Activated T-cell treated with anti-CD3 and anti-CD28 coated beads, Interleukin-2, amount 50 U/mL, for 24 hours (primary cell): ENCODE results near the gene RASA3.
A peak's percentile ranks its signal among the peaks of the same experiment; 100 is the strongest.

Source experiments
- DNase-seq: peaks from one replicate; pipeline ENCODE4 v3.0.0-alpha.2; 2020
- H3K27ac Mint-ChIP-seq: 2 replicates; pipeline ENCODE4 v1.8.0; 2020; ENCODE audit warnings: mild to moderate bottlenecking, mixed read lengths
- H3K27me3 Mint-ChIP-seq: 2 replicates; pipeline ENCODE4 v1.8.0; 2020; ENCODE audit warnings: mixed read lengths
- H3K36me3 Mint-ChIP-seq: 2 replicates; pipeline ENCODE4 v1.8.0; 2020; ENCODE audit warnings: low read depth, mixed read lengths
- H3K4me1 Mint-ChIP-seq: 2 replicates; pipeline ENCODE4 v1.8.0; 2020; ENCODE audit warnings: low read depth, mixed read lengths
- H3K4me3 Mint-ChIP-seq: 2 replicates; pipeline ENCODE4 v1.8.0; 2020; ENCODE audit warnings: mild to moderate bottlenecking, moderate library complexity, mixed read lengths
- H3K9me3 Mint-ChIP-seq: 2 replicates; pipeline ENCODE4 v1.8.0; 2020; ENCODE audit warnings: mixed read lengths

The RASA3 gene

DNA sequence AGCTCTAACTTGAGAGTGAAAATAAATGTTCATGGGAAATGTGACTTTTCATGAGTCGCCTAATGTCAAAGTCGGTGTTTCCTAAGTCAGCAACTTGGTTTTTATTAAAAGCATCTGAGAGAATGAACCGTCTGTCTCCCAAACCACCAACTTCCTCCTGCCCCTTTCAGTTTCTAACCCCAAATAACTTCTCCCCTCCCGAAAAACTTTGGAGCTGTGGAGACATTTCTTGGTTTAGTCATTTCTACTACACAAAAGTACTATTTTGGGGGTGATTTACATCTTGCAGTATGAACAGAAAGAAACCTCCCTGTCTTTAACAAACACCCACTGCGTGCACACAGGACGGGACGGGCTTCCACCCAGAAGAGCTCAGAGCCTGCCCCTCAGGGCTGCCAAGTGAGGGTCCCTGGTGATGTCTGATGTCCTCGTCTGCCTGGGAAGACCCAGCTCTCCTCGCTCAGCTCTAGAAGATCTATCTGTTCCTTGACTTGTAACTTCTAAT, 65.0 kb downstream of the RASA3 start:
- Mint-ChIP-seq H3K4me3 (peak overlapping the region; percentile 69), H3K27ac (peak overlapping the region; percentile 97), H3K9me3 (peaks cover 2% of the 10 kb centered on the region), H3K27me3 (no peaks in the 10 kb centered on the region), H3K36me3 (peaks cover 42% of the 10 kb centered on the region), H3K4me1 (peaks cover 70% of the 10 kb centered on the region)
- DNase-seq, result peak; percentile 73

DNA sequence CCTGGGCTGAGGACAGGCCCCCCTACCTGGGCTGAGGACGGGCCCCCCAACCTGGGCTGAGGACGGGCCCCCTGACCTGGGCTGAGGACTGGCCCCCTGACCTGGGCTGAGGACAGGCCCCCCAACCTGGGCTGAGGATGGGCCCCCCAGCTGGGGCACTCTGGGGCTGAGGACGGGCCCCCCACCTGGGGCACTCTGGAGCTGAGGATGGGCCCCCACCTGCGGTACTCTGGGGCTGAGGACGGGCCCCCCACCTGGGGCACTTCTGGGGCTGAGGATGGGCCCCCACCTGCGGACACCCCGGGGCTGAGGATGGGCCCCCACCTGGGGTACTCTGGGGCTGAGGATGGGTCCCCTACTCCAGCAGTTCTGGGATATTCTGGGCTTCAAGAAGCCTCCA, 65.5 kb downstream of the RASA3 start:
- Mint-ChIP-seq H3K27me3 (no peaks in the 10 kb centered on the region), H3K9me3 (peaks cover 2% of the 10 kb centered on the region), H3K4me1 (peaks cover 70% of the 10 kb centered on the region), H3K4me3 (peak overlapping the region; percentile 69), H3K36me3 (peaks cover 41% of the 10 kb centered on the region), H3K27ac (peak overlapping the region; percentile 97)
- DNase-seq, result peak; percentile 58

DNA sequence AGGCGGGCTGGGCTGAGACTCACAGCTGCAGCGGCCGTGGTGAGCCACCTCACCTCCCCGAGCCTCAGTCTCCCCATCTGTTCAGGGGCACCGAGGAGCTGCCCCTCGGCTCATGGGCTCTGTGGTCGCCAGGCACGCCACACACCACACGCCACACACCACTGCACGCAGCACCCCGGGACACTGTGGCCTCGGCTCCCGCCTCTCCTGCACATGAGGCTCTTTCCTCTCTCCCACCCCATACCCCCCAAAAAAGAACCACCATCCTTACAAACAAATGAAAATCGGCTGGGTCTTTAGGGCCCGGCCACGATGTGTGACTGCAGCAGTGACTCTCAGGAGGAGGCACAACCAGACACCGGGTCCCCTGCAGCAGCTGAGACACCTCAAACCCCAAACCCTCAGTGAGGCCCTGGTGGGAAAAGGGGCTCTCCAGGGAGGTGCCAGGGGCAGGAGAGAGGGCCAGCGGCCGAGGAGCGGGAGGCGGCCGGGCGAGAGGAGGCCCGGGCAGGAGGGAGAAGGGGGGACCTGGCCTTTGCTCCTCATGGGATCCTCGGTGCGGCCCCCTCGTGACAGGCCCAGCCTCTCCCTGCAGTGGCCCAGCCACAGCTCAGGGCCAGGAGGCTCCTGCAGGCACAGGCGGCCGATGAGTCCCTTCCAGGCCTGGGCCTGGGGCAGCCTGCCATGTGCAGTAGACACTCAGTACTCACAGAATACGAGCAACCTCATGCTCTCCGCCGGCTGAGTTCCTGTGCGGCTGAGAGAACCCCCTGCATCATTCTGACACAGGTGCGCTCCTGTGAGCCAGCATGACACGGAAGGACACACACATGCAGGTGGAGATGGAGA, 66.3 kb downstream of the RASA3 start:
- no peaks in the 10 kb centered on the region for H3K27me3 Mint-ChIP-seq
- peak overlapping the region; percentile 97 for H3K27ac Mint-ChIP-seq
- peak; percentile 62 for DNase-seq
- H3K4me3 Mint-ChIP-seq, result peak overlapping the region; percentile 79
- peaks cover 36% of the 10 kb centered on the region for H3K36me3 Mint-ChIP-seq
- peaks cover 2% of the 10 kb centered on the region for H3K9me3 Mint-ChIP-seq
- H3K4me1 Mint-ChIP-seq, result peaks cover 72% of the 10 kb centered on the region

DNA sequence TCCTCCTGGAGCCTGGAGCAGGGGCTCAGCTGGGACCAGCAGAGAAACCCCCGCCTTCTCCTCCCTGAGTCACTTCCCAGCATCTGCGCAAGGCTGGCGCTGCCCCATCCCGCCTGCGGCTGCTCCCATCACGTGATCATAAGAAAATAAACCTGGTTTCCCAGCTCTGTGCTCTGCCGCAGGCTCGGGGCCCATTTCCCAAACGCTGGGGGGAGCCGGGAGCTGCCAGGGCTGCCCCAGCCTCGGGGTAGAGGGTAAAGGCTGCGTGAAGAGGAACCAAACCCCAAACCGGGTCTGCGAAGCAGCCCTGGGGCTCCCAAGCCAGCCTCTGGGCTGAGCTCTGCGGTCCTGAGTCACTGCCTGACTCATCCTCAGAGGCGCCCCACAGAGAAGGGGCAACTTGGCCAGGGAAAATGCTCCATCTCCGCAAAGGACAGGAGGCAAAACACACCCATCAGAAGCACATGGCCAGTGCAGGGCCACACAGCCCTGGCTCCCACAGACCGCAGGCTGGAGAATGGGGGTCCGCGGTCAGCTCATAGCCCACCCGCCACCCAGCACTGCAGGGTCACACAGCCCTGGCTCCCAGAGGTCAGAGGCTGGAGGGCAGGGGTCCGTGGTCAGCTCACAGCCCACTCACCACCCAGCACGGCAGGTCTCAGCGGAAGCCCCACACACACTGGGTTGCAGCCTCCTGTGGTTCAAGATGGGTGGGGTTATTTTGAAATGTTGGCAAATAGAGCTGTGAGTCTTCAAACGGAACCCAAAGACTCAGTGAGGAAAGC, 67.1 kb downstream of the RASA3 start:
- Mint-ChIP-seq H3K9me3 (no peaks in the 10 kb centered on the region), H3K4me1 (peaks cover 69% of the 10 kb centered on the region), H3K27ac (peak overlapping the region; percentile 97), H3K27me3 (no peaks in the 10 kb centered on the region), H3K36me3 (peaks cover 34% of the 10 kb centered on the region), H3K4me3 (peak overlapping the region; percentile 79)
- peak; percentile 86 for DNase-seq

DNA sequence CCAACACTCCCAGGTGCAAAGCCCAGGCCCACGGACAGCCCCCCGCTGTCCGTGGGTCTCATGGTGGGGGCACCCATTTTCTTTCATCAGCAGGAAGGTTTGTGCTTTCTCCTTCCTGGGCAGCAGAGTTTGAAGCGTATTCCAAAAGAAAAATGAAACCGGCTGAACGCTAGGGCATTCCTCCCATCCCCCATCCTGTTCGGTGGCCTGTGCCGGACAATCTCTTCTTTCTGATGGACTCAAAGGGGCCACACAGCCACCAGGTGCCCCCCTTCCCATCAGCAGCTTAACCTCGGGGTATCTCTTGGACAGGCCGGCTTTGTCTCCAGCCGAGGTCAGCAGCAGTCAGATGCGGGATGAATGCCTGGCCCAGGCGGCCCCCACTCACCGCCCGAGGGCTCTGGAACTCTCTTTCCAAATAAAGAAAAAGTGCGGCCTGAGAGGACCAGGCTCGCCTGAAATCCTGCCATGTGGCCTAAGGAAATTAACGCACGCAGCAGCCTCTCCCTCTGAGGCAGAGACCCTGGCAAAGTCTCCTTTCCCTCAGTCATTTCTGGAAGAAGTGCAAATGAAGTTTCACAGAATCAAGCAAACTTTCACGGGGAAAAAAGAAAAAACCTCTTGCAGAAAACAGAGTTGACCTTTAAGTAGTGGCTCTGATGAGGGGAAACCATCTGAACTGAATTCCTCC, 67.8 kb downstream of the RASA3 start:
- no peak for DNase-seq
- H3K4me1 Mint-ChIP-seq, result peaks cover 76% of the 10 kb centered on the region
- H3K27me3 Mint-ChIP-seq, result no peaks in the 10 kb centered on the region
- peaks cover 40% of the 10 kb centered on the region for H3K36me3 Mint-ChIP-seq
- peak overlapping the region; percentile 97 for H3K27ac Mint-ChIP-seq
- peak overlapping the region; percentile 79 for H3K4me3 Mint-ChIP-seq
- no peaks in the 10 kb centered on the region for H3K9me3 Mint-ChIP-seq

DNA sequence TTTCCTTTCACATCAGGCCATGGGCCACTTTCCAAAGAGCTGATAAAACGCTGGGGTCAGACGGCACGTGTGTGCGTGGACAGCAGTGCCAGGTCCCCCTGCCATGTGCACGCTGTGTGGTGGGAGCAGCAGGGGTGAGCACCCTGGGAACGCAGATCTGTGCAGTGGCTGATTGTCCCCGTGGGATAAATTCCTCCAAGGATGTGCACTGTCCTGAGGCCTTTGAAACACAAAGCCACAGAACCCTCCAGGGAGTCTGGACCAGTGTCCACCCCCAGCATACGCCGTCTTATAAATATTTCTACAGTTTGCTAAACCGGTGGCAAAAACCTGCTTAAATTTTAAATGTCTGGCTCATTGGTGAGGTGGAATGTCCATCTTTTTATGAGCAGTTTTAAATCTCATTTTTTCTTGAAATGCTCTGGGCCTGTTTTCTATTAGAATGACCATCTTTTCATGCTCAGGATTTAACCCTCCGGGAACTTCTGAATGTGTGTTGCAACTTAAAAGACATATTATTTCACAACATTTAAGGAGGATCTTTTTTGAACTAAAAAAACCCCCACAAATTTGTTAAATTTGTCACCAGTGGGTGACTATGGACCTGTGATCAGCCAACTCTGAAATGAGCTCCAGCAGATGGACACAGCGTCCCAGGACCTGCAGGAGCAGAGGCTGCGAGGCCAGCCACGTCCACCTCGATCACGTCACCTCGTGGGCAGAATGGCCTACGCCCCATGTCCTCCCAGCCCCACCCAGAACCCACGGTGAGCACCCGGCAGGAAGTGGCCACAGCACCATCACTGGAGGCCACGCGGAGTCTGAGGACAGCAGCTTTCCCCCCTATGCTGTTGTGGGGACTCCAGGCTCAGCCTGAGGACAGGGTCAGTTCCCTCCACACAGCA, 68.6 kb downstream of the RASA3 start:
- Mint-ChIP-seq H3K27me3 (no peaks in the 10 kb centered on the region), H3K27ac (peak overlapping the region; percentile 97), H3K4me3 (peak overlapping the region; percentile 79), H3K36me3 (peaks cover 46% of the 10 kb centered on the region), H3K4me1 (peaks cover 77% of the 10 kb centered on the region), H3K9me3 (no peaks in the 10 kb centered on the region)
- DNase-seq, result no peak

DNA sequence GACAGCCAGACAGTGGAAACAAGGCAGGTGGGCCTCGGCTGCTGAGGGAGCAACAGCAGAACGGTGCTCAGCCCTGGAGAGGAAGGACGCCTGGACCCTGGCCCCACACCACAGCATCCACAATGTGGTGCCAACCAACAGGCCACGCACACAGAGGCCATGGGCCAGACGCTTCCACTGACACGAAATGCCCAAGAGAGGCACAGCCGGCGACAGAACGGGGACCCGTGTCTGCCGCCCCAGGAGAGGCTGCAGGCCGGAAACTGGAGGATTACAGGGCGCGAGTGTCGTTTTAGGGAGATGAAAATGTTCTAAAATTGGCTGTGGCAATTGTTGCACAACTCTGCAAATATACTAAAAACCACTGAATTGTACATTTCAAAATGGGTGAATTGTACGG, 69.7 kb downstream of the RASA3 start:
- Mint-ChIP-seq H3K4me3 (no peak overlapping the region), H3K27ac (peak overlapping the region; percentile 57), H3K9me3 (no peaks in the 10 kb centered on the region), H3K27me3 (no peaks in the 10 kb centered on the region), H3K36me3 (peaks cover 48% of the 10 kb centered on the region), H3K4me1 (peaks cover 77% of the 10 kb centered on the region)
- no peak for DNase-seq

DNA sequence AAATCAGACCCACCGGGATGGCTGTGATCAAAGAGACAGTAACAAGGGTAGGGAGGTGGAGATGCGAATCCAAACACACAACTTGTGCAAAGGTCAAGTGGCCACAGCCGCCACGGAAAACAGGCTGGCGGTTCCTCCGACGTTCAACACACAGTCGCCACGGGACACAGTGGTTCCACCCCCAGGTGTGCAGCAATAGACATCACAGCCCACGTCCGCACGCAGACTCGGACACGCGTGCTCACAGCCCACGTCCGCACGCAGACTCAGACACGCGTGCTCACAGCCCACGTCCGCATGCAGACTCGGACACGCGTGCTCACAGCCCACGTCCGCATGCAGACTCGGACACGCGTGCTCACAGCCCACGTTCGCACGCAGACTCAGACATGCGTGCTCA, 70.1 kb downstream of the RASA3 start:
- DNase-seq, result no peak
- peaks cover 77% of the 10 kb centered on the region for H3K4me1 Mint-ChIP-seq
- peak overlapping the region; percentile 57 for H3K27ac Mint-ChIP-seq
- no peaks in the 10 kb centered on the region for H3K9me3 Mint-ChIP-seq
- no peak overlapping the region for H3K4me3 Mint-ChIP-seq
- H3K36me3 Mint-ChIP-seq, result peaks cover 50% of the 10 kb centered on the region
- no peaks in the 10 kb centered on the region for H3K27me3 Mint-ChIP-seq

DNA sequence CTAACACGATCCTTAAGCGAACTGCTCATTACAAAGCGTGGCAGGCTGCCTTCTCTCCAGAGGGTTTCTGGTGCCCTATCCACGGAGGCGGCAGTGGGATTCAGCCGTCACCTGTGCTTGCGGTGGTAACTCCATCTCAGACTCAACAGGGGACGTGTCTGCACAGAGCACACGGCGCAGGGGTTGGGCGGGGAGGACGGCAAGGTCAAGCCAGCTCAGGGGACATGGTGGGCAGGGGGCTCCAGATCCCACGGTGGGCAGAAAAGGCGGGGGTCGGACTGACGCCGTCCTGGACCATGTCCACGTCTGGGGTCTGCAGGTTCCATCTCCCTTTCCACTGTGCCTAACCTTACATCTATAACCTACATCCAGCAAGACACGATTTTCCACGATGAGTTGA, 70.7 kb downstream of the RASA3 start:
- Mint-ChIP-seq H3K9me3 (no peaks in the 10 kb centered on the region), H3K36me3 (peaks cover 51% of the 10 kb centered on the region), H3K27ac (no peak overlapping the region), H3K27me3 (no peaks in the 10 kb centered on the region), H3K4me1 (peaks cover 78% of the 10 kb centered on the region), H3K4me3 (no peak overlapping the region)
- no peak for DNase-seq

DNA sequence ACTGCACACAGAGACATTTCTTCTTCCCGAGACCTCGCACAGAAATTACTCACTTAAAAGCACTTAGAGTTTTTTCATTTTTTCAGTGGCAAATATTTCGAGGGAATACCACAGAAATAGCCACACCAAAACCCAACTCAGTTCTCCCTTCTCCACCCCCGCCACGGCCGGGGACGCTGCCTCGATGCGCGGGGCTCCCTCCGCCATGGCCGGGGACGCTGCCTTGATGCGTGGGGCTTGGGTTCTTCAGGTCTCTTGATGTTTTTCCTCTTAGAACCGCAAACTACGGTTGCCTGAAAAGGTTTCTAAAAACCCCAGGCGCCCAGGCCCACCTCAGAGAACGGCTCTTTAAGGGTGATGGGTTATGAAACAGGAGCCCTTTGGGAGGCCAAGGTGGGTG, 71.4 kb downstream of the RASA3 start:
- no peak overlapping the region for H3K4me3 Mint-ChIP-seq
- H3K36me3 Mint-ChIP-seq, result peaks cover 58% of the 10 kb centered on the region
- H3K9me3 Mint-ChIP-seq, result no peaks in the 10 kb centered on the region
- no peaks in the 10 kb centered on the region for H3K27me3 Mint-ChIP-seq
- DNase-seq, result no peak
- H3K4me1 Mint-ChIP-seq, result peaks cover 77% of the 10 kb centered on the region
- no peak overlapping the region for H3K27ac Mint-ChIP-seq

DNA sequence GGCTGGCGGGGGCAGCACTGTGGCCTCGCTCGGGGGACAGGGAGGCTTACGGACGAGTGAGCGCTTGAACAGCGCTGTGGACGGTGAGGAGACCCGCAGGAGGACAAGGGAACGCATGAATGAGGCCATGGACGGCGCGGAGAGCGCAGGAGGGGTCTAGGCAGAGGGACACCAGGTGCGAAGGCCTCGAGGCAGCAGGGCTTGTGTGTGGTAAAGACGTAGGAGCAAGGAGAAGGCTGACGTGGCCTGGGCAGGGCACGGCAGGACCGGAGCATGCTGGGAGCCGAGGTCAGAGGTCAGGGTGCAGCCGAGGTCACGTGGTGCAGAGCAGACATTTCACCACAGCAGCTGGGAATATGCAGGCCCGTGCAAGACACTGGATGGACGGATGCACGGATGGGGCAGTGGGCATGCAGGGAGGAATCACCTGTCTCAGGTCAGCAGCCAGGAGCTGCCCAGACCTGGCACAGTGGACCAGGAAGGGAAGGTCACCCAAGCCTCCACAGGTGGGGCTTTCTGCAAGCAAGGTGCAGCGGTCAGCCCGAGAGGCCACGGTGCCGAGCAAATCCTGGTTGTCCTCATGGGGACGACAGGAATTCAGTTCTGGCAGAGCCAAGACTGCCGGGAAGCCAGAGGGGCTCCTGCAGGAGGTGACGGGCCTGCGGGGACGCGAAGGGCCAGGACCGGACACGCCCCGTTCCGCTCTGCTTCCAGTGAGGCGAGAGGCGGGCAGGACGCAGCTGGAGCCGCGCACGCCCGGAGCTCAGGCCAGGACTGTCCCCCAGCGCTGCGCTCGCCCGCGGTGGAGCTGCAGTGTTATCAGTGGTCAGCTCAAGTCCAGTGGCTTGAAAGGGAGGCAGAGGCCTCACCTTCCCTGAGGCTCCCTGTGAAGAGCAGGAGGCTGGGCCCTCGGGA, 72.2 kb downstream of the RASA3 start:
- Mint-ChIP-seq H3K27ac (peak overlapping the region; percentile 77), H3K4me3 (no peak overlapping the region), H3K36me3 (peaks cover 65% of the 10 kb centered on the region), H3K9me3 (no peaks in the 10 kb centered on the region), H3K4me1 (peaks cover 69% of the 10 kb centered on the region), H3K27me3 (no peaks in the 10 kb centered on the region)
- DNase-seq, result no peak

DNA sequence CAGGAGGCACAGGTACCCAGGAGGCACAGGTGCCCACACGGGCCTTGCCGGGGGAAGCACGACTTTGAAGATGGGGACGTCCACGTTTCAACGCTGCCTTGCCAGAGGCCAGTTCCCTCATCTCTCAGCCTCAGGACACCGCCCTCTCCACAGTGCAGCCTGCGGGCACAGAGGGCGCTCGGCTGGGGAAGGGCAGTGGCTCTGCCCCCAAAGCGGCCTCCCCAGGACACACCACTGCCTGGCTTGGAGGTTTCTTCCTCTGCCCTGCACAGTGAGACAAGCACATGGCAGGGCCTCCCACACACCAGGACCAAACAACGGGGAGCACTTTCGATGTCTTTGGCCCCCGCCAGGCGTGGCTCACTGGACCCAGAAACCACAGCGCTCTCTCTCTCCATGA, 73.0 kb downstream of the RASA3 start:
- Mint-ChIP-seq H3K4me3 (no peak overlapping the region), H3K4me1 (peaks cover 68% of the 10 kb centered on the region), H3K36me3 (peaks cover 69% of the 10 kb centered on the region), H3K27me3 (no peaks in the 10 kb centered on the region), H3K27ac (peak overlapping the region; percentile 77), H3K9me3 (no peaks in the 10 kb centered on the region)
- no peak for DNase-seq
